Kidney (tissue), 14 donors: ENCODE data around the gene MYEOV. TPM values are rescaled to one million over a fixed set of nuclear protein-coding genes. Genes with fewer than 3 reads are reported as not detected.

Source experiments
- DNase-seq, 5 donors: peaks; one replicate each; pipeline ENCODE4 v3.0.0-alpha.2; 2013 to 2020
- FAIRE-seq: peaks from 2 replicates; lab custom pipeline; 2012; peaks lifted over from hg19 to GRCh38; lab: Jason Lieb, UNC
- H3K27ac ChIP-seq, 2 donors: one replicate each; pipeline ENCODE4 v1.7.0; 2013; ENCODE audit warnings: low read depth in 2 of 2, low read length in 2 of 2, inconsistent platforms in 1 of 2
- H3K27me3 ChIP-seq: one replicate; pipeline ENCODE4 v1.7.1; 2013; ENCODE audit warnings: low read length, inconsistent platforms; ENCODE audit not compliant: control insufficient read depth, insufficient read depth
- H3K36me3 ChIP-seq, 3 donors: one replicate each; pipeline versions ENCODE4 v1.7.0 to v1.7.1; 2013; ENCODE audit warnings: low read length in 3 of 3, control low read depth in 1 of 3, inconsistent platforms in 1 of 3; ENCODE audit not compliant: insufficient read depth in 3 of 3, control insufficient read depth in 2 of 3
- H3K4me1 ChIP-seq, 3 donors: one replicate each; pipeline versions ENCODE4 v1.7.0 to v1.7.1; 2013; ENCODE audit warnings: low read length in 3 of 3, inconsistent platforms in 1 of 3, low read depth in 1 of 3; ENCODE audit not compliant: control insufficient read depth in 2 of 3, insufficient read depth in 2 of 3
- H3K4me3 ChIP-seq, 3 donors: one replicate each; pipeline versions ENCODE4 v1.7.0 to v1.8.1; 2013; ENCODE audit warnings: low read length in 3 of 3, control low read depth in 1 of 3, inconsistent platforms in 1 of 3
- H3K9ac ChIP-seq, 3 donors: one replicate each; pipeline versions ENCODE4 v1.7.0 to v1.7.1; 2013; ENCODE audit warnings: low read length in 3 of 3, control low read depth in 1 of 3, inconsistent platforms in 1 of 3
- H3K9me3 ChIP-seq, 3 donors: one replicate each; pipeline versions ENCODE4 v1.7.0 to v1.7.1; 2013; ENCODE audit warnings: low read length in 3 of 3, control low read depth in 1 of 3, inconsistent platforms in 1 of 3; ENCODE audit not compliant: control insufficient read depth in 2 of 3, insufficient read depth in 1 of 3
- intact Hi-C: fragments of 100-400 bp; cut with DNase I; formaldehyde crosslinking; loops from one replicate; pipeline ENCODE4 v1.11.1; 2022
- polyA plus RNA-seq: library from polyadenylated mRNA; stranded (reverse); fragments of 350-450 nt; fragmentation: Illumina TruSeq; extraction: RNeasy Lipid Tissue Mini Kit (QIAGEN cat#74804); gene quantifications from one replicate; pipeline ENCODE4 v1.2.3, GENCODE V29; 2014; ENCODE audit warnings: low read depth, low replicate concordance; ENCODE audit not compliant: insufficient read depth
- total RNA-seq: library from RNA; stranded (reverse); fragmentation: NEBNext Ultra II Directional; extraction: Animal tissue kit (Norgen Biotek cat#: 25700); gene quantifications from one replicate; pipeline ENCODE4 v1.2.1, GENCODE V29; 2021
- TF ChIP-seq, protein P1 (sequence below): IDR thresholded peaks from 3 replicates; pipeline ENCODE4 v1.5.1; 2012; ENCODE audit warnings: mild to moderate bottlenecking, moderate library complexity, borderline replicate concordance; ENCODE audit not compliant: insufficient read depth; ENCODE audit errors: extremely low read depth
- donor health status: control.
- donor health status: control.
- donor health status: control.
- donor health status: control.
- donor health status: control.
- donor health status: DM: yes; HTN: yes; CAD: no.
- donor health status: Normal renal cell carcinoma (clear cell type).

The MYEOV gene
- total and polyA plus RNA-seq, 2 donors from 2014 or later: 2.6 TPM; not detected in 1

DNA sequence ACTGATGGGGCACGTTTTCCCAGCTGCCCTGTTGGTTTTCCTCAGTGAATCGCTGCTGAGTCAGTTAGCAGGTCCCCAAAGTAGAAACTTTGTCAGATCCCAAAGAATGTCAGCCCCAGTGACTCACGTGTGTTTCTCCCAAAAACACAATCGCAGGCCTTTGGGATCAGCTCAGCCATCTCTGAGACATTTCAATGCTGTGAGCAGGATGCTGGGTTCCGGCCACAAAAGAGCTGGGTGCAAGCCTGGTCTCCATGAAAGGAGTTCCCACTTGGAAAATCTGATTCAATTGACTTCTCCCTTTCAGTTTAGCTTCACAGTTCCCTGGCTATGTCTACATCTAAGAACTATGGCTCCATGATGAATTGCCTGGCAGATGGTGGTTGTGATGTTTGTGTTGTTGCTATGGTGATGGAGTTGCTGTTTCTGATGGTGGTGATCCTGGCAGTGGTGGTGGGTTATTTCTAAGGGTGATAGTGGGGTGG is 28.0 kb downstream of the MYEOV start:
- no peak overlapping the region for H3K9ac ChIP-seq
- peaks cover 0 to 5% (median 0%) of the 10 kb centered on the region in 3 donors for H3K9me3 ChIP-seq
- no peak overlapping the region for H3K4me3 ChIP-seq
- no peak overlapping the region for H3K27ac ChIP-seq
- no peak for FAIRE-seq
- TF ChIP-seq, protein P1, sequence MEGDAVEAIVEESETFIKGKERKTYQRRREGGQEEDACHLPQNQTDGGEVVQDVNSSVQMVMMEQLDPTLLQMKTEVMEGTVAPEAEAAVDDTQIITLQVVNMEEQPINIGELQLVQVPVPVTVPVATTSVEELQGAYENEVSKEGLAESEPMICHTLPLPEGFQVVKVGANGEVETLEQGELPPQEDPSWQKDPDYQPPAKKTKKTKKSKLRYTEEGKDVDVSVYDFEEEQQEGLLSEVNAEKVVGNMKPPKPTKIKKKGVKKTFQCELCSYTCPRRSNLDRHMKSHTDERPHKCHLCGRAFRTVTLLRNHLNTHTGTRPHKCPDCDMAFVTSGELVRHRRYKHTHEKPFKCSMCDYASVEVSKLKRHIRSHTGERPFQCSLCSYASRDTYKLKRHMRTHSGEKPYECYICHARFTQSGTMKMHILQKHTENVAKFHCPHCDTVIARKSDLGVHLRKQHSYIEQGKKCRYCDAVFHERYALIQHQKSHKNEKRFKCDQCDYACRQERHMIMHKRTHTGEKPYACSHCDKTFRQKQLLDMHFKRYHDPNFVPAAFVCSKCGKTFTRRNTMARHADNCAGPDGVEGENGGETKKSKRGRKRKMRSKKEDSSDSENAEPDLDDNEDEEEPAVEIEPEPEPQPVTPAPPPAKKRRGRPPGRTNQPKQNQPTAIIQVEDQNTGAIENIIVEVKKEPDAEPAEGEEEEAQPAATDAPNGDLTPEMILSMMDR: no peak
- H3K4me1 ChIP-seq: no peaks in the 10 kb centered on the region
- no peaks in the 10 kb centered on the region for H3K27me3 ChIP-seq
- intact Hi-C loops: no loop called here
- no peaks in the 10 kb centered on the region for H3K36me3 ChIP-seq
- no peak for DNase-seq

DNA sequence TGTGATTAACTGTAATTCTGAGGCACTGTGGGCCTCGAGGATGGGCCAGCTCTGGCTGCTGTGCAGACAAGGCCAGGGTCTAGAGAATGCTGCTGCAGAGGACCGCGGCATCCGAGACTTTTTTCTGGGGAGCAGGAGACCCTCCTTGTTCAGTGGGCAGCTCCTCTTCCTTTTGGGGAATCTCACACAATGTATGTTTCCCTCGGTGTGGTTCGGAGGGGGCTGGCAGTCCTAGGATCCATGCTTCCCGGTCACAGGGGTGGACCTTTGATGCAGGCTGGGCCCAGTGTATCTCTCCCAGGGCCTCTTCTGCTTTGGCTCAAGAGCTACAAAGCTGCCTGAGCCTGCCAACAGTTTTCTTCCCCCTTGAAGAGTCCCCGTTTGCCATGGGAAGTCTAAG is 31.5 kb downstream of the MYEOV start:
- TF ChIP-seq, protein P1: no peak
- H3K9me3 ChIP-seq: no peaks in the 10 kb centered on the region
- H3K4me3 ChIP-seq: no peak overlapping the region
- intact Hi-C loops: no loop called here
- FAIRE-seq (no peak), DNase-seq (peak in 1 of 5 donors; percentile 5)
- no peaks in the 10 kb centered on the region for H3K27me3 ChIP-seq
- no peaks in the 10 kb centered on the region for H3K36me3 ChIP-seq
- no peak overlapping the region for H3K9ac ChIP-seq
- H3K27ac ChIP-seq: no peak overlapping the region
- H3K4me1 ChIP-seq: no peaks in the 10 kb centered on the region

DNA sequence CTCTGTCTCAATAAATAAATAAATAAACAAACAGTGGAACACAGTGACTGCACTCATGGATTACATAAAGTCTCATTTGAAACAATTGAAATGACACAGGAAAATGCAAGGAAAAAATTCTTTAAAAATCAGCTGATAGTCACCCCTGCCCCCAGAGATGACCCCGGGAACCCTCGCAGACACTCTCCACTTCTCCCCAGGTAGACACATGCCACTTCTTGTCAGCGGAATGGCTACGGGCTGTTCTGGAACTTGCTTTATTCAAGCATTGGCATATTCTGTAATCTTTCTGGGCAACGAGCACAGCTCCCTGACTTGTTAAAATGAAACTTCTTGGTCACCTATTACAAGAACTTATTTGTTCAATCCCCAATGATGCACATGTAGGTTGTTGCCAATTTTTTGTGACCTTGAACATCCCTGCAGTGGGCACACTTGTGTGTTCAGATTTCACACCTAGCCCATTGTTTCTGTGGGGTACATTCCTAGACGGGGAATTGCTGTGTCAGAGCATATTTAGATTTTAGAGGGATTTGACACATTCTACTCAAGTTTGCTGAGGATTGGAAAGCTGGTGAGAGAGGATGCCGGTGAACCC is 32.8 kb downstream of the MYEOV start:
- Histone ChIP-seq H3K36me3 (no peaks in the 10 kb centered on the region), H3K4me1 (no peaks in the 10 kb centered on the region), H3K4me3 (no peak overlapping the region), H3K27me3 (no peaks in the 10 kb centered on the region), H3K9me3 (no peaks in the 10 kb centered on the region), H3K9ac (no peak overlapping the region), H3K27ac (no peak overlapping the region)
- TF ChIP-seq, protein P1: no peak
- DNase-seq (no peak), FAIRE-seq (no peak)
- intact Hi-C loops: no loop called here
